ENCODE measurements around the gene PLD2.

GRCh38 chr17:4789701-4789950, 17.3 kb upstream of the PLD2 start:
- TF ChIP-seq, protein P1, sequence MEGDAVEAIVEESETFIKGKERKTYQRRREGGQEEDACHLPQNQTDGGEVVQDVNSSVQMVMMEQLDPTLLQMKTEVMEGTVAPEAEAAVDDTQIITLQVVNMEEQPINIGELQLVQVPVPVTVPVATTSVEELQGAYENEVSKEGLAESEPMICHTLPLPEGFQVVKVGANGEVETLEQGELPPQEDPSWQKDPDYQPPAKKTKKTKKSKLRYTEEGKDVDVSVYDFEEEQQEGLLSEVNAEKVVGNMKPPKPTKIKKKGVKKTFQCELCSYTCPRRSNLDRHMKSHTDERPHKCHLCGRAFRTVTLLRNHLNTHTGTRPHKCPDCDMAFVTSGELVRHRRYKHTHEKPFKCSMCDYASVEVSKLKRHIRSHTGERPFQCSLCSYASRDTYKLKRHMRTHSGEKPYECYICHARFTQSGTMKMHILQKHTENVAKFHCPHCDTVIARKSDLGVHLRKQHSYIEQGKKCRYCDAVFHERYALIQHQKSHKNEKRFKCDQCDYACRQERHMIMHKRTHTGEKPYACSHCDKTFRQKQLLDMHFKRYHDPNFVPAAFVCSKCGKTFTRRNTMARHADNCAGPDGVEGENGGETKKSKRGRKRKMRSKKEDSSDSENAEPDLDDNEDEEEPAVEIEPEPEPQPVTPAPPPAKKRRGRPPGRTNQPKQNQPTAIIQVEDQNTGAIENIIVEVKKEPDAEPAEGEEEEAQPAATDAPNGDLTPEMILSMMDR (IDR thresholded peaks at IDR 0.05) = no peak
- no peak for TF ChIP-seq ZFX (IDR thresholded peaks at IDR 0.05; ENCODE audit: borderline replicate concordance)

Data from 22Rv1 (cell line).